RPMI8226 (cell line): Measurements from ENCODE around the gene ATP6V0B.

Experiments used
- DNase-seq: peaks from one replicate; pipeline ENCODE4 v3.0.0-alpha.2; 2015

Gene ATP6V0B

DNA sequence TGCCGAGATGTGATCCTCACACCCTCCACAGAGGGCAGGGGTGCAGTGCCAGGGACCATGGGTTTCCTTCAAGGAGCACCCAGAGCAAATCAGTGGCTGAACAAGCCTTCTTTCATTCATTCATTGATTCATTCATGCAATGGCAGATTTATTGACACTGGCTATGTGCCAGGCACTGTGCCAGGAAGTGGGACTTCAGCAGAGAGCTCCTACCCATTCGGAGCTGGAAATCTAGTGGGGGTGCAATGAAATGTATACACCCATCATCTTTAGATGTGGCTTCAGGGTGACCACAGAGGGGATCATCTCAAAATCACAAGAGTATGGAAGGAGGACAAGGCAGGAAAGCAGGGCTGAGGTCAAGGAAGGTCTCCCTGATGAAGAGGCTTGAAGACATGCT is 37.6 kb downstream of the ATP6V0B start:
- no peak for DNase-seq

GRCh38 chr1:44012941-44013609 is 38.3 kb downstream of the ATP6V0B start:
- no peak for DNase-seq

GRCh38 chr1:44013949-44014348 is 39.2 kb downstream of the ATP6V0B start:
- no peak for DNase-seq

DNA sequence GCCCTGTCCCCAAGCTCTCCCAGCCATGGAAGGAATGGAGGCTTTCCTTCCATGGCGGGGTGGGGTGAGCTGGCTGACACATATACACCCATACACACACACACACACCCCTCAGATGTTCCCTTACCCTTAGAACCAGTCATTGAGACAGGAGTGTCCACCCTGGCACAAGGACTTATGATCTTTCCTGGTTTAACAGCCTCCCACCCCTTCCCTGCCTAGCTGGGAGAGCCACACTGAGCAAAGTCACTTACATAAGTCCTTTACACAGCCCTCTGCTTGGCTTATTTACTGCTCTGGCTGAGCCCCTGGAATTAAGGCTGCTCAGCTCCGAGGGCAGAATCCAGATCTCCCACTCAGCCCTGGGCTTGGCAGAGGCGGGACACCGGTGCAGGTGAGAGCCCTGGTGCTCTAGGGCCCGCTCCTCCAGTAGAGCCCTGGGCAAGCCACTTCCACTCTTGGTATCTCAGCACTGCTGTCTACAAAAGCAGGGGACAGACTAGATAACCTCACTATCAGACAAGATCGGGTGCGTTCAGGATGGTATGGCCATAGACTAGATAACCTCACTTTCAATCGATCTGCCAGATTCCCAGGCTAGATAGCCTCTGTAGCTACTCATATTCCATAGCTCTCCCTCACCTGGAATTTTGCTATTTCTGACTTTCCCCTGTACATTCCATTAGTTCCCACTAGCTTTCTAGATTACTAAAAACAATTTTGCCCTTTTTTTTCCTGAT is 39.8 kb downstream of the ATP6V0B start:
- no peak for DNase-seq

GRCh38 chr1:44015206-44015605 is 40.4 kb downstream of the ATP6V0B start:
- DNase-seq: no peak

- no peak for DNase-seq
Observed at GRCh38 chr1:44016041-44016889, 41.5 kb downstream of the ATP6V0B start.

- DNase-seq: no peak
Observed at GRCh38 chr1:44016890-44017400, 42.2 kb downstream of the ATP6V0B start.

GRCh38 chr1:44019466-44019948 is 44.7 kb downstream of the ATP6V0B start:
- DNase-seq: no peak

- no peak for DNase-seq
Observed at GRCh38 chr1:44020464-44020863, 45.7 kb downstream of the ATP6V0B start.

- no peak for DNase-seq
Observed at GRCh38 chr1:44021156-44021555, 46.4 kb downstream of the ATP6V0B start.

DNA sequence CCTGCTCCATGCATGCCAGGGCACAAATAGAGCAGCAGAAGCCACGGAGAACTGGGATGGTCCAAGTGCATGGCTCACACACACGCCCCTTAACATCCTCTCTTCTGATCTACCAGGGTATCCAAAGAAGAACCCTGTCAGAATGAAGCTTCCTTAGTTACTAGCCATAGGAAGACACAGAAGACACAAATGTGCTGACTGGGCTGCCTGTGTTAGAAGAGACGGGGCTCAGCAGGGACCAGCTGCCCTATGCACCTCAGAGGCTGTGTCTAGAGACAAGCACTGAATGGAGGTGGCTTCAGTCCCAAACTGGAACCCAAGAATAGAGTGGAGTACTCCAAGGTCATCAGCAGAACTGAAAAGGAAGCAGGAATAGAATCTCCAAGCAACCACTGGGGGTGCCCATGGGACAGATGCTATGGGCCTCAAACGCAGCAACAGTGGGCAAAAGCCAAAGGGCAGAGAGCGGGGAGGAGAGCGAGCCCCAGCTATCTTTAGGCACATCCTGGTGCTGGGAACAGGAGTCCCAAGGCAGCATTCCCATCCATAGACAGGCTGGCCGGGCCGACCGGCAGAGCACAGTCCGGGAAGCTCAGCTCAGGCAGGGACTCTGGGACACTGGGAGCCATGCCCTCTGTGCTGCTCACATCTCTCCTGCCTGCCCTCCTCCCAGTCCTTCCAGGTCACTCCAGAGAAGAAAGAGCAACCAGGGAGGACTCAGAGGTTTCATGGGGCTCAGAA is 47.0 kb downstream of the ATP6V0B start:
- DNase-seq: no peak

DNA sequence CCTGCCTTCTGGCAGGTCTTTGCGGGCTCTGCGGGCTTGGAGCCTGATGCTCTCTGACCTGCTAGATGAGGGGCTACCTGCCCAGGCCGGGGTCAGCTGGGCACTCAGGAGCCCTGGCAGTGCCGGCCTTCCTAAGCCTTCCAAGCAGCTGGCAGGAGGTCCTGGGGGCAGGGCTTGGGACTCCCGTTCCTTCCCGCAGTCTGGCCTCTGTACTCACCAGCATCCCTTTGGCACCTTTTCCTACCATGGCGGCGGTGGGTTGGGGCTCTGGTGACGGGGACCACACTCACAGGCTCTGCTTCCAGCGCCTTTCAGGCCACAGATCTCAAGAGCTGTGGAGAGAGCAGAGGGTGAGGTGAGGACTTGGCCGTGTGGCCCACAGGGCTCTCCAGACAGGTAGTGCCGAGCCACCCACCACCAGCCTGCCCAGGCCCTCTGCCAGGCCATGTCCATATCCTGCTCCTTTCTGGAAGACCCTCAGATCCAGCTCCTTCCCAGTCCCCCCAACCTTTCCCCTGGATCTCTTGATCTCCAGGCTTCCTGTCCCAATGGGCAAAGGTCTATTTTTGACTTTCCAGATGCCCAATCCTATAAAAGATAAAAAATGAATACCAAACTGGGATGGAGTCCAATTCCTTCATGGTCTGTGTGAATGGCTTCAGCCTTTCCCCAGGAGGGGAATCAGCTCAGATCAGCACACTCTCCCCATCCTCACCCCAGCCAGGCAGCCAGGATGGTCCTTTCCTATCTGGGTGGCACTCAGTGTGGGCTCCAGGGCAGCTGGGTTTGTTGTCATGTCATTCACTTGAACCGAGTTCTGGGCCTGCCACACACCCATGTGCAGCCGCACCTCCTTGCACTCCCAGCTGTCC is 49.5 kb downstream of the ATP6V0B start:
- DNase-seq: no peak

DNA sequence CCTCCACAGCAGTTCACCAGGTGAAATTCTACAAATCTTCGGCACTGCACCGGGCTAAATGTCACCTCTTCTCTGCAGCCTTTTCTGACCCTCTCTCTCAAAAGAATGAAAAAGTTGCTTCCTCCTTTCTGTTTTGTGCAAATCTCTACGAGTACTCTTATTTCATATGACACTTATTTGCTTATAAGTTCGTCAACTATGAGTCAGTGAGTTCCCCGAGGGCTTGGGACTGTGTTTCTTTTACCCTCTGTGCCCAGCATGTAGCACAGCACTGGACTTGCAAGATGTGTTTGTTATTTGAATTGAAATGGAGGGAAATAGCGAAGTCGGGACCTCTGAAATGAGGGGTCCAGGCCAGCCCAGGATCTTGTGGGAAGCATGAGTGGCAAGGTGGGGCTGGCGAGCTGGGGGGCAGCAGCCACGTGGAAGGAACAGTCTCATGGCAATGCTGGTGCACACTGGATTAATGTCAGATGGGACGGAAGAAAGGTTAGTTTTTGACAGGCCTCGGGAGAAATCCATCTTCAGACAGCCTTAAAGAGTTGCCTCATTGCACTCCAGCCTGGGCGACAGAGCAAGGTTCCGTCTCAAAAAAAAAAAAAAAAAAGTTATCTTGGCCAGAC is 50.3 kb downstream of the ATP6V0B start:
- DNase-seq: no peak

GRCh38 chr1:44025816-44026215 is 51.1 kb downstream of the ATP6V0B start:
- no peak for DNase-seq

DNA sequence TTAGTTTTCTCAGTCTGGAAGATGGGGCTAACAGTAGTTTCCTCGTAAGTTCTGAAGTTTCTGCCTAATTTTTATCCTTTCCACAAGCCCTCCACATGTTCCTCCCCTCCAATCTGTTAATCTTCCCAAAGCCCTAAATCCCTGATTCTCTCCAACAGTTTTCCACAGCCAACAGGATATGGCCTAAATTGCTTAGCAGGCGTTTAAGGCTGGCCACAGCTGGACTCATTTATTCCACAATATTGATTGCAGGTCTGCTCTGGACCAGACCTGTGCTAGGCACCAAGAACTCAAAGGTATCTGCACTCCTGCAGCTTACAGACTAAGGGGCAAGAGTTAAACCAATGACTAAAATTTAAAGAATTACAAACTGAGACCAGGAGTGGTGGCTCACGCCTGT is 52.6 kb downstream of the ATP6V0B start:
- no peak for DNase-seq
